Adipocyte (in vitro differentiated cells): Measurements from ENCODE around the gene ICAM3.
"Not testable (repeated sequence)": the region's sequence is repeated elsewhere in the genome, so short reads cannot be mapped to it uniquely, and the experiment has no call there.

Source experiments
- DNase-seq: peaks from one replicate; pipeline ENCODE4 v3.0.0-alpha.2; 2015; ENCODE audit warnings: low read depth
- H3K27me3 ChIP-seq: replicated peaks from 2 replicates; pipeline ENCODE4 v1.7.0; 2013; ENCODE audit warnings: mild to moderate bottlenecking, low read length, moderate library complexity; ENCODE audit not compliant: control insufficient read depth, insufficient read depth
- H3K36me3 ChIP-seq: 2 replicates; pipeline ENCODE4 v1.7.0; 2013; ENCODE audit warnings: low read length, mild to moderate bottlenecking, moderate library complexity; ENCODE audit not compliant: control insufficient read depth, insufficient read depth, severe bottlenecking
- H3K4me1 ChIP-seq: 2 replicates; pipeline ENCODE4 v1.7.0; 2013; ENCODE audit warnings: mild to moderate bottlenecking, low read length, moderate library complexity; ENCODE audit not compliant: control insufficient read depth, insufficient read depth
- H3K4me3 ChIP-seq: 2 replicates; pipeline ENCODE4 v1.7.0; 2013; ENCODE audit warnings: mild to moderate bottlenecking, low read length, moderate library complexity
- H3K9ac ChIP-seq: 2 replicates; pipeline ENCODE4 v1.7.0; 2013; ENCODE audit warnings: mild to moderate bottlenecking, low read length, moderate library complexity
- H3K9me3 ChIP-seq: 2 replicates; pipeline ENCODE4 v1.7.0; 2013; ENCODE audit warnings: mild to moderate bottlenecking, low read length, moderate library complexity; ENCODE audit not compliant: control insufficient read depth

ICAM3 gene

GRCh38 chr19:10368101-10368803 is 28.8 kb upstream of the ICAM3 start:
- Histone ChIP-seq H3K36me3 (peaks cover 52% of the 10 kb centered on the region), H3K9me3 (no peaks in the 10 kb centered on the region)
- DNase-seq: no peak

DNA sequence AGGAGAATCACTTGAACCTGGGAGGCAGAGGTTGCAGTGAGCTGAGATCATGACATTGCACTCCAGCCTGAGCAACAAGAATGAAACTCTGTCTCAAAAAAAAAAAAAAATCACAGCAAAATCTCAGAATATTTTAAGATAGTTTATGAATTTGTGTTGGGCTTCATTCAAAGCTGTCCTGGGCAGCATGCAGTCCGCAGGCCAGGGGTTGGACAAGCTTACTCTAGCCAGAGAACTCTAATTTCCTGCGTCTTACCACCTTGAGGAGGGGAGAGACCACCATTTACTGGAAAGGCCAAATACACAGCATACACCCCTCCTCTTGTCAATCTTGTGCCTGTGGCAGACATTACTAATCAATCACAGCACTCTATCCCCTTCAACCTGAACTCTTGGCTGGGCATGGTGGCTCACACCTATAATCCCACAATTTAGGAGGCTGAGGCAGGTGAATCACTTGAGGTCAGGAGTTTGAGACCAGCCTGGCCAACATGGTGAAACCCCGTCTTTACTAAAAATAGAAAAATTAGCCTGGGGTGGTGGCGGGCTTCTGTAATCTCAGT is 27.6 kb upstream of the ICAM3 start:
- not testable (repeated sequence) for H3K9me3 ChIP-seq, H3K9ac ChIP-seq
- H3K36me3 ChIP-seq: peaks cover 55% of the 10 kb centered on the region

More at GRCh38 chr19:10368101-10368803, 28.8 kb upstream of the ICAM3 start:
- H3K27me3 ChIP-seq: no peaks in the 10 kb centered on the region
- no peaks in the 10 kb centered on the region for H3K4me1 ChIP-seq
- H3K9ac ChIP-seq: no peak overlapping the region
- H3K4me3 ChIP-seq: no peak overlapping the region

DNA sequence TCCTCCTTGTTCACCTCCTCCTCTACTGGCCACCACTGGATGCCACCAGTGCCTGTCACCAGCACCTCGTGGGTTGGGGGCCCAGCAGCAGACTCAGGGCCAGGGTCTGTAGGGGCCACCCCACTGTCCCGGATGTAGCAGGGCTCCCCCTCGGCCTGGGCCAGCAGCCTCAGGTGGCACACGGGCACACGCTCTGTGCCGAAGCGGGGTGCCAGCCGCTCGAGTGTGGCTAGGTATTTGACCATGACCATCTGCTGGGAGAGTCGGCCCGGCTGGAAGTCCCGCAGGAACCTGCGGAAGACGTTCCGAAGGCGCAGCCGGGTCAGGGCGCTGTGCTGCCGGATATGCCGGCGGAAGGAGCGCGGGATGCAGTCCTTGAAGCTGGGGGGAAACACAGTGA is 26.1 kb upstream of the ICAM3 start:
- no peak overlapping the region for H3K9ac ChIP-seq
- no peaks in the 10 kb centered on the region for H3K27me3 ChIP-seq
- H3K36me3 ChIP-seq: peaks cover 64% of the 10 kb centered on the region
- no peaks in the 10 kb centered on the region for H3K9me3 ChIP-seq
- H3K4me1 ChIP-seq: no peaks in the 10 kb centered on the region
- no peak overlapping the region for H3K4me3 ChIP-seq
- no peak for DNase-seq

More for the DNA sequence above, 27.6 kb upstream of the ICAM3 start:
- H3K4me1 ChIP-seq, DNase-seq, H3K4me3 ChIP-seq, H3K27me3 ChIP-seq: not testable (repeated sequence)

- no peaks in the 10 kb centered on the region for H3K27me3 ChIP-seq
- H3K9me3 ChIP-seq: no peaks in the 10 kb centered on the region
- no peak overlapping the region for H3K9ac ChIP-seq
- H3K4me1 ChIP-seq: no peaks in the 10 kb centered on the region
- peaks cover 69% of the 10 kb centered on the region for H3K36me3 ChIP-seq
- DNase-seq: no peak
- no peak overlapping the region for H3K4me3 ChIP-seq
Measured at GRCh38 chr19:10364644-10365043, 25.2 kb upstream of the ICAM3 start.

GRCh38 chr19:10363789-10364281 is 24.4 kb upstream of the ICAM3 start:
- Histone ChIP-seq H3K9ac (no peak overlapping the region), H3K27me3 (no peaks in the 10 kb centered on the region), H3K36me3 (peaks cover 69% of the 10 kb centered on the region), H3K4me3 (no peak overlapping the region), H3K9me3 (no peaks in the 10 kb centered on the region), H3K4me1 (no peaks in the 10 kb centered on the region)
- no peak for DNase-seq

DNA sequence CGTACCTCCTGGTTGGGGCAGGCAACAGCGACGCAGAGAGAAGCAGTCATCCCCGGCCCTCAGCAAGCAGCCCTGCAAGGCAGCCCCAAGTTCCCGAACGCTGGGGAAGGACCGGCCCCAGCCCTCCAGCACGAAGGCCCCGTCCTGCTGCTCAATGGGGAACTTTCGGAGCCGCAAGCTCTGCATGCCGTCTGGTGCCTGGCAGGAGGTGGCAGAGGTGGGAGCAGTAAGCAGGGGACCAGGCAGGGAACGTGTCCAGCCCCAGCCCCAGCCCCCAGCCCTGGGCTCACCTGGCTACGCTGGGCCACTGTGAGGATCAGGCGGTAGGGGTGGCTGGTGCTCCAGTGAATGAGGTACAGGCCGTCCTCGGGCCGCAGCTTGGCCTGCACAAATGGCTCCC is 22.8 kb upstream of the ICAM3 start:
- DNase-seq: no peak
- H3K36me3 ChIP-seq: peaks cover 71% of the 10 kb centered on the region
- no peak overlapping the region for H3K4me3 ChIP-seq
- H3K27me3 ChIP-seq: no peaks in the 10 kb centered on the region
- no peak overlapping the region for H3K9ac ChIP-seq
- H3K4me1 ChIP-seq: no peaks in the 10 kb centered on the region
- H3K9me3 ChIP-seq: no peaks in the 10 kb centered on the region

- Histone ChIP-seq H3K27me3 (no peaks in the 10 kb centered on the region), H3K4me3 (no peak overlapping the region), H3K4me1 (no peaks in the 10 kb centered on the region), H3K36me3 (peaks cover 71% of the 10 kb centered on the region), H3K9ac (no peak overlapping the region), H3K9me3 (no peaks in the 10 kb centered on the region)
- DNase-seq: no peak
Measured at GRCh38 chr19:10361569-10362011, 22.2 kb upstream of the ICAM3 start.

DNA sequence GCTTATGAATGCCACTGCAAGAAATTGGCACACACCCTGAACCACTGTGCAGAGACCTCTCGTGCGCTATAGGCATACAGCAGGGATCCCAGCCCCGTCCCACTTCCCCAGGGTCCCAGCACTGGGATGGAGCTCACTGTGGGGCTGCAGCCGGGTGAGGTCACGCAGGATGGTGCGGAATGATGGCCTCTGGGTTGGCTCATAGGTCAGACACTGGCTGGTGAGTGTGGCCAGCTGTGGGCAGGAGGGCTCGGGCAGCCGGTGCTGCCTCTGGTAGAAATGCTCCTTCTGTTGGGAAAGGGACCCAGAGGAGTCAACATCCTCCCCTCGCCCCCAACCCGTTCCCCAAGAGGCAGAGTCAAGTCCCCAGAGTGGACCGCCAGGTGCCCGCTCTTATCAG is 17.0 kb upstream of the ICAM3 start:
- no peaks in the 10 kb centered on the region for H3K9me3 ChIP-seq
- H3K36me3 ChIP-seq: peaks cover 60% of the 10 kb centered on the region
- H3K9ac ChIP-seq: no peak overlapping the region
- DNase-seq: no peak
- no peaks in the 10 kb centered on the region for H3K27me3 ChIP-seq
- peaks cover 6% of the 10 kb centered on the region for H3K4me1 ChIP-seq
- no peak overlapping the region for H3K4me3 ChIP-seq

DNA sequence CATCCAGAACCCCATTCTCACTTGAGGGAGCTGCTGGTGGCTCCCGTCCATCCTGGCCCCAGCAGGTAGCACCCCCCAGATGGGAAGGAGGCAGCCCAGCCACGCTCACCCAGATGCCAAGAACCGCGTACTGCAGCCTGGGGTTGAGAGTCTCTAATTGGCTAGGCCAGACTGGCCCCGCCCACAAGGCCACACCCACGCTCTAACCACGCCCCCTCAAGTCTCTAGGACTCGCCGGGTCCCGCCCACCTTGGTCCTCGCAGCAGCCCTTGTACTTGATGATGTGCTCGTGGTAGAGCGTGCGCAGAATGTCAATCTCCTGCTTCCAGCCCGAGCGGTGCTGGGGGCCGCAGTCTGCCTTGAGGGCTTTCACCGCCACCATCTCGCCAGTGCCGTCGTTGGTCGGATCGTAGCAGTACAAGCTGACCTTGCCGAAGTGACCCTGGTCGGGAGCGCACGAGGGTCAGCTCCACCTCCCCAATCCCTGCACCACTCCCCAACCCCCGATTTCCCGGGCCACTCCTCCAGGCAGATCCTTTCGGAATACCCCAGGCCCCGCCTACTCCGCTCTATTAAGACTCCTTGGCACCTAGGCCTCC is 14.5 kb upstream of the ICAM3 start:
- peak; percentile 45 for DNase-seq
- Histone ChIP-seq H3K9me3 (no peaks in the 10 kb centered on the region), H3K36me3 (peaks cover 53% of the 10 kb centered on the region), H3K4me1 (peaks cover 6% of the 10 kb centered on the region), H3K9ac (no peak overlapping the region), H3K4me3 (no peak overlapping the region), H3K27me3 (no peaks in the 10 kb centered on the region)

- H3K9ac ChIP-seq: no peak overlapping the region
- peaks cover 48% of the 10 kb centered on the region for H3K36me3 ChIP-seq
- H3K27me3 ChIP-seq: no peaks in the 10 kb centered on the region
- H3K9me3 ChIP-seq: no peaks in the 10 kb centered on the region
- no peak overlapping the region for H3K4me3 ChIP-seq
- DNase-seq: no peak
- peaks cover 6% of the 10 kb centered on the region for H3K4me1 ChIP-seq
Measured at GRCh38 chr19:10352764-10353671, 13.6 kb upstream of the ICAM3 start.

DNA sequence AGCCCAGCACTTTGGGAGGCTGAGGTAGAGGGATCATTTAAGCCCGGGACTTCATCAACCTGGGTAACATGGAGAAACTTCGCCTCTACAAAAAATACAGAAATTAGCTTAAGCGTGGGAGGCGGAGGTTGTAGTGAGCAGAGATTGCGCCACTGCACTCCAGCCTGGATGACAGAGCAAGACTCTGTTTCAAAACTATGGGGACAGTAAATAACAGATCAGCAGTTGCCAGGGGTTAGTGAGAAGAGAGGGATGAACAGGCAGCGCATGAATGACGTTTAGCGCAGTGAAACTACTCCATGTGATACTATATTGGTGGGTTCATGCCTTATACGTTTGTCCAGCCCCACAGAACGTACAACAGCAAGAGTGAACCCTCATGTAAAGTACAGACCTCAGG is 7.1 kb upstream of the ICAM3 start:
- peaks cover 9% of the 10 kb centered on the region for H3K4me1 ChIP-seq
- H3K36me3 ChIP-seq: peaks cover 12% of the 10 kb centered on the region
- H3K4me3 ChIP-seq: no peak overlapping the region
- H3K9me3 ChIP-seq: no peaks in the 10 kb centered on the region
- no peak overlapping the region for H3K9ac ChIP-seq
- H3K27me3 ChIP-seq: no peaks in the 10 kb centered on the region
- no peak for DNase-seq
